Measurements from ENCODE around the gene NRXN3.

NRXN3 gene

GRCh38 chr14:79180656-79181055, 1010.5 kb downstream of the NRXN3 start:
- no peak for DNase-seq

GRCh38 chr14:79186523-79186922, 1016.4 kb downstream of the NRXN3 start:
- no peak for DNase-seq

GRCh38 chr14:79193689-79194477, 1023.7 kb downstream of the NRXN3 start:
- no peak for DNase-seq

- DNase-seq: no peak
Measured at GRCh38 chr14:79196216-79196615, 1026.0 kb downstream of the NRXN3 start.

GRCh38 chr14:79197516-79197915, 1027.3 kb downstream of the NRXN3 start:
- no peak for DNase-seq

GRCh38 chr14:79199217-79199616, 1029.0 kb downstream of the NRXN3 start:
- DNase-seq: no peak

GRCh38 chr14:79201564-79202207, 1031.5 kb downstream of the NRXN3 start:
- DNase-seq: no peak

GRCh38 chr14:79204591-79204990, 1034.4 kb downstream of the NRXN3 start:
- DNase-seq: no peak

- DNase-seq: no peak
Measured at GRCh38 chr14:79209418-79209817, 1039.2 kb downstream of the NRXN3 start.

GRCh38 chr14:79225815-79226214, 1055.6 kb downstream of the NRXN3 start:
- DNase-seq: no peak

- DNase-seq: no peak
Measured at GRCh38 chr14:79229383-79229909, 1059.3 kb downstream of the NRXN3 start.

GRCh38 chr14:79242666-79243065, 1072.5 kb downstream of the NRXN3 start:
- no peak for DNase-seq

- DNase-seq: no peak
Measured at GRCh38 chr14:79246173-79246572, 1076.0 kb downstream of the NRXN3 start.

- no peak for DNase-seq
Measured at GRCh38 chr14:79248126-79248525, 1078.0 kb downstream of the NRXN3 start.

- no peak for DNase-seq
Measured at GRCh38 chr14:79248771-79249170, 1078.6 kb downstream of the NRXN3 start.

GRCh38 chr14:79251278-79251677, 1081.1 kb downstream of the NRXN3 start:
- no peak for DNase-seq

GRCh38 chr14:79253576-79253975, 1083.4 kb downstream of the NRXN3 start:
- DNase-seq: no peak

- DNase-seq: no peak
Measured at GRCh38 chr14:79254069-79254775, 1084.0 kb downstream of the NRXN3 start.

GRCh38 chr14:79256380-79256779, 1086.2 kb downstream of the NRXN3 start:
- no peak for DNase-seq

- no peak for DNase-seq
Measured at GRCh38 chr14:79260406-79260805, 1090.2 kb downstream of the NRXN3 start.

GRCh38 chr14:79265366-79265946, 1095.3 kb downstream of the NRXN3 start:
- no peak for DNase-seq

GRCh38 chr14:79270361-79270760, 1100.2 kb downstream of the NRXN3 start:
- DNase-seq: no peak

- DNase-seq: no peak
Measured at GRCh38 chr14:79271122-79271521, 1100.9 kb downstream of the NRXN3 start.
